Effector memory CD4-positive, alpha-beta T cell (primary cell): Measurements from ENCODE around the gene TCF7L1.

Experiments used
- DNase-seq, 3 donors: peaks; one replicate each; pipeline ENCODE4 v3.0.0-alpha.2; 2020
- H3K27ac ChIP-seq: 2 replicates; pipeline ENCODE4 v1.7.0; 2013; ENCODE audit warnings: mild to moderate bottlenecking, low read length, moderate library complexity; ENCODE audit not compliant: insufficient read depth, poor library complexity, severe bottlenecking
- H3K27me3 ChIP-seq: replicated peaks from 2 replicates; pipeline ENCODE4 v1.7.0; 2013; ENCODE audit warnings: mild to moderate bottlenecking, low read length; ENCODE audit not compliant: insufficient read depth, control insufficient read depth, poor library complexity, severe bottlenecking
- H3K36me3 ChIP-seq: 2 replicates; pipeline ENCODE4 v1.7.0; 2013; ENCODE audit warnings: mild to moderate bottlenecking, low read length, moderate library complexity; ENCODE audit not compliant: control insufficient read depth, insufficient read depth
- H3K4me1 ChIP-seq: 2 replicates; pipeline ENCODE4 v1.7.0; 2013; ENCODE audit warnings: low read length, mild to moderate bottlenecking; ENCODE audit not compliant: control insufficient read depth, insufficient read depth, poor library complexity, severe bottlenecking
- H3K4me3 ChIP-seq: 2 replicates; pipeline ENCODE4 v1.7.0; 2013; ENCODE audit warnings: low read length, low read depth, mild to moderate bottlenecking; ENCODE audit not compliant: insufficient read depth, poor library complexity, severe bottlenecking
- H3K9me3 ChIP-seq: 2 replicates; pipeline ENCODE4 v1.7.0; 2013; ENCODE audit warnings: mild to moderate bottlenecking, low read length, moderate library complexity; ENCODE audit not compliant: control insufficient read depth

Gene TCF7L1

DNA sequence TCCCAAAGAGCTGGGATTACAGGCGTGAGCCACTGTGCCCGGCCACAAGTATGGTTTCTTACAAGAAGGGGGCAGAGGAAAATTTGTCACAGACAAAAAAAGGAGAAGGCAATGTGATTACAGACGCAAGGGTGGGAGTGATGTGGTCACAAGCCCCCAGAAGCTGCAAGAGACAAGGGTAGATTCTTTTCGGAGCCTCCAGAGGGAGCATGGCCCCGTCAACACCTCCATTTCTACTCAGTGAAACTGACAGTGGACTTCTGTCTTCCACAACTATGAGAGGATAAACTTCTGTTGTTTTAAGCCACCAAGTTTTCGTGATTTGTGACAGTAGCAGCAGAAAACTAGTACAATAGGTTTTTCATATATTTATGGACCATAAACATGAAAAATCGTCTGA lies 2.1 kb upstream of the TCF7L1 start:
- H3K4me1 ChIP-seq: peaks cover 18% of the 10 kb centered on the region
- DNase-seq: no peak
- H3K36me3 ChIP-seq: no peaks in the 10 kb centered on the region
- peaks cover 29% of the 10 kb centered on the region for H3K27me3 ChIP-seq
- H3K27ac ChIP-seq: no peak overlapping the region
- no peak overlapping the region for H3K4me3 ChIP-seq
- no peaks in the 10 kb centered on the region for H3K9me3 ChIP-seq

DNA sequence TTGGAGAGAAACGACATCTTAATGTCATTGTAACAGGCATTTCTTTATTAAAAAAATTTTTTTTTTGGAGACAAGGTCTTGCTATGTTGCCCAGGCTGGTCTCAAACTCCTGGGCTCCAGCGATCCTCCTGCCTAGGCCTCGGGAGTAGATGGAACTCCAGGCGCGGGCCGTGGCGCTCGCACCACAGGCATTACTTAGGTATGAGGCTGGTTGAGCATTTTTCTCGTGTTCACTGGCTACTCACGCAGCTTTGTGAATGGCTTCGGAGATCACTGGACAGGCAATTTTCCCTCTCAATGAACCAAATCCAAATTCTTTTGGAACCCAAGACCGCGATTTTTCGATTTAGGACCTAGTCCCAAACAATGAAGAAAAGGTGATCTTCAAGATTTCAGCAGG lies 795 bp upstream of the TCF7L1 start:
- Histone ChIP-seq H3K4me3 (peak overlapping the region; percentile 65), H3K9me3 (no peaks in the 10 kb centered on the region), H3K27ac (no peak overlapping the region), H3K4me1 (peaks cover 18% of the 10 kb centered on the region), H3K27me3 (peaks cover 33% of the 10 kb centered on the region), H3K36me3 (no peaks in the 10 kb centered on the region)
- no peak for DNase-seq

DNA sequence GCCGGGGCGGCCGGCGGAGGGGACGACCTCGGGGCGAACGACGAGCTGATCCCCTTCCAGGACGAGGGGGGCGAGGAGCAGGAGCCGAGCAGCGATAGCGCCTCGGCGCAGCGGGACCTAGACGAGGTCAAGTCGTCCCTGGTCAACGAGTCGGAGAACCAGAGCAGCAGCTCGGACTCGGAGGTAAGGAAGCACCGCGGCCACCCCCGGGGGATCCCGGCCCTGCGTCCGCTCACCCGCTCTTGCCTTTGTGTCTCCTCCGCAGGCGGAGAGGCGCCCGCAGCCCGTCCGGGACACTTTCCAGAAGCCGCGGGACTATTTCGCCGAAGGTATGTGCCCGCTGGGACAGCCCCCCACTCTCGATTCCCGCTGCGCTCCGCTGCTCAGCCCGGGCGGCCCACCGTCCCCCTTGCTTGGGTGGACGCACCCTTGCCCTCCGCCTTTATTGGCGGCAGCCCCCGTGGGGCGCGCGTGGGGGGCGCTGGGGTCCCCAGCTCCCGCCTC lies 611 bp downstream of the TCF7L1 start:
- DNase-seq: no peak
- Histone ChIP-seq H3K36me3 (no peaks in the 10 kb centered on the region), H3K27me3 (peaks cover 35% of the 10 kb centered on the region), H3K4me3 (peak overlapping the region; percentile 39), H3K4me1 (peaks cover 18% of the 10 kb centered on the region), H3K27ac (no peak overlapping the region), H3K9me3 (no peaks in the 10 kb centered on the region)

DNA sequence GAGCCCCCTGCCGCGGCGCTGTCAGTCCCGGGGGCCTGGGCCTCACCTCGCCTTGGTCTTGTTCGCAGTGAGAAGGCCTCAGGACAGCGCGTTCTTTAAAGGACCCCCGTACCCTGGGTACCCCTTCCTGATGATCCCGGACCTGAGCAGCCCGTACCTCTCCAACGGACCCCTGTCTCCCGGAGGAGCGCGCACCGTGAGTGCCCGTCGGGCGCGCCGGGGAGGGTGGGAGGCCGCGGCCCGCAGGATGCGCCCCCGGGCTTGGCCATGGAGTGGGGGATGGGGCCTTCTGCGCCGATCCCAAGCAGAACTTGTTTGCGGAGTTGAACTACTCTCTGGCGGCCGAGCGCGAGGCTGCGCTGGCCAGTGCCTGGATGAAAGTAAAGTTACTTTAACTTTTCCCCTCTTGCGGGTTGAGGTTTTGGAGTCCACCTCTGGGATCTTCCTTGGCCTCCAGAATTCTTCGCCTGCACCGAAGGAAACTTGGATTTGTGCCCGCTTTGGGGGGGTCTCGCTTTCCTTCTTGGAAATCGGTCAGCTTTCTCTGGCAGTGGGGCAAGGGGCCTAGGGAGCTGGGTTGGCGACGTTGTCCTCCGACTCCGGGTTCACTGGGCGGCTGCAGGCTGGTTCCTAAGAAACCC lies 1.2 kb downstream of the TCF7L1 start:
- peaks cover 18% of the 10 kb centered on the region for H3K4me1 ChIP-seq
- no peak for DNase-seq

DNA sequence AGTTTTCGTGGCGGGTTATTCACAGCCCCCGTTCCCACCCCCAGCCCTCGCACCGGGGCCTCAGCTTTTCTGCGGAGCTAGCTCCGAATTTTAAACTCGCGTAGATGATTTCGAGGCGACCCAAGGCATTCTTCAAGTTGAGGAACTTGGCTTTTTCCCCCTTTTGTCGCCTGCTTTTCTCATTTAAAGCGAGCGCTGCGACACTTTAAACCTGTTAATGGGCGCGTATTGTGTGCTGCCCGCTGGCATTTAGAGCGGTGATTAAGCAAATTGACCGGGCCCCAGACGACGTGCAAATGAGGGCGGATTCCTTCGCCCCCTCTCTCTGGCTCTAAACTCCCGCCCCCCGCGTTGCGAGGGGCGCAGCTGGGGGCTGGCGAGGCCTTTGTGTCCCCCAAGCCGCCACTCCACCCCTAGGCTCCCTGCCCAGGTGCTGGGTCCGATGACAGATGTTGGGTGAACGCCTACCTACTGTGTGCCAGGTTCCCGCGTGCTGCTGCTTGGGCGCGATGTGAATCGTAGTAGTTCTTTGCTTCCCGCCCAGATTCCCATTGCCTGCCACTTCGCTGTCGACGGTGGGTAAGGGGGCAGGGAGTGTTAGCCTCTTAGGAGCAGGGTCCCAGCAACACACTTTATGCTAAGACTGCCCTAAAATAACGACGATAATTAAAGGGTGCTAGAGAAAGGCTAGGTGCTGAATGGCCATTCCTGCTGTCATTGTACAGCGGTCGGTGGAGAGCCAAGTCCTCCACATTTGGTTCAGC lies 1.9 kb downstream of the TCF7L1 start:
- Histone ChIP-seq H3K9me3 (no peaks in the 10 kb centered on the region), H3K27ac (no peak overlapping the region), H3K27me3 (peaks cover 35% of the 10 kb centered on the region), H3K36me3 (no peaks in the 10 kb centered on the region), H3K4me3 (no peak overlapping the region), H3K4me1 (peaks cover 18% of the 10 kb centered on the region)
- no peak for DNase-seq

More for the DNA sequence above, 1.2 kb downstream of the TCF7L1 start:
- H3K9me3 ChIP-seq: no peaks in the 10 kb centered on the region
- H3K36me3 ChIP-seq: no peaks in the 10 kb centered on the region
- H3K27ac ChIP-seq: no peak overlapping the region
- peaks cover 35% of the 10 kb centered on the region for H3K27me3 ChIP-seq
- H3K4me3 ChIP-seq: peak overlapping the region; percentile 39

DNA sequence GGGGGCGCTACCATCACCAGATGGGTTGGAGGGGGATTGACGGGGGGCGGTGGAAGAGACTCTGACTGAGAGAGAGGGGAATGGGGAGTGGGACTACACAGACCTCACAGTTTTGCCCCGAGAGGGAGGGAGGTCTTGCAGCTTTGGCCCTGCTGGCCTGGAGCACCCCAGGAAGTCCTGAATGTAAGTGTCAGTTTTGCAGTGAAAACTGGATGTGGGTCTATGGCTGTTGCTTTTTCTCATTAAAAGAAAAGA lies 2.4 kb downstream of the TCF7L1 start:
- peaks cover 18% of the 10 kb centered on the region for H3K4me1 ChIP-seq
- no peak for DNase-seq
- H3K36me3 ChIP-seq: no peaks in the 10 kb centered on the region
- no peak overlapping the region for H3K4me3 ChIP-seq
- no peak overlapping the region for H3K27ac ChIP-seq
- peaks cover 35% of the 10 kb centered on the region for H3K27me3 ChIP-seq
- no peaks in the 10 kb centered on the region for H3K9me3 ChIP-seq

DNA sequence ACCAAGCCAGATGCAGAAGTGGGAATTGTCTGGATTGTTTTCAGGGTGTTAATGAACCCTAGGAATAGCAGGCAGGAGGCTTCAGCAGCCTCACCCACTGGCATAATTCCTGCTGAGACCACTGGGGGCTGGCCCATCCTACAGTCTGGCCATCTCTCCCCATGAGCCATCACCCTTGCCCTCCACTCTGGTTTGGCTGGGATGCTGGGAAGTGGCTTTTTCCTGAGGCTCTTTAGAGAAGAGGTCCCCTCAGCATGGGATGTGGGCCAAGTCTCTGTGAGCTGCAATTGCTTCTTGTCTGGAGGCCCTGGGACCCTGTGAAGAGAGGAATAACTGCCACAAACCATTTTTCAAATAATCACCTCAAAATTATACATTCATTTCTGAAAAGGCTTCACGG lies 4.0 kb downstream of the TCF7L1 start:
- no peak for DNase-seq
- Histone ChIP-seq H3K27ac (no peak overlapping the region), H3K4me1 (peaks cover 18% of the 10 kb centered on the region), H3K4me3 (no peak overlapping the region), H3K27me3 (peaks cover 33% of the 10 kb centered on the region), H3K36me3 (no peaks in the 10 kb centered on the region), H3K9me3 (no peaks in the 10 kb centered on the region)

DNA sequence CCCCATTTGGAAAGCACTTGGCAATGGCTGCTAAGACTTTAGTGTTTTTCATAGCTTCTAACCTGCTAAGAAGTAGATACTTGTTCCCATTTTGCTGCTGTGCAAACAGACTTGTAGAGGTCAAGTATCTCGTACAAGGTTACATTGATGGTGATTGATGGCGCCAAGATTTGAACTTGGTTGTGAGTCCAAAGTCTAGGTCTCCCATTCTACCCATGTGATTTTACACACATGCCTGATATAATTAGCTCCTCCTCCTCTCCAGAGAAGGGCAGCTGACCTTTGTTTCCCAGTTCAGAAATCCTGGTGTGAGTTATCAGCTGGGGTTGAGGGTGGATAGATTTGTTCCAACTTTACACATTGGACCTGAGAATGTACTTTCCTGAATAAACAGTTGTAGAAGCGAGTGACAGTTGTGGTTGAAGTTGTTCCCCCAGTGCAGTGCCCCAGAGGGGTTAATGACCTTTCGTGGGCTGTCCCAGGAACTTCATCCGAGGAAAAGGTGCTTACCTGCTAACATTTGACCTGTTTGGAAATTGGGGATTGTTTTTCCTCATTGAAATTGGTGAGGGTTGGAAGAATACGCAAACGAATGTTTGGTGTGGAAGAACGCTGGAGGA lies 10.4 kb downstream of the TCF7L1 start:
- no peak overlapping the region for H3K27ac ChIP-seq
- H3K36me3 ChIP-seq: no peaks in the 10 kb centered on the region
- H3K9me3 ChIP-seq: no peaks in the 10 kb centered on the region
- H3K4me3 ChIP-seq: no peak overlapping the region
- peaks cover 4% of the 10 kb centered on the region for H3K27me3 ChIP-seq
- DNase-seq: no peak
- H3K4me1 ChIP-seq: no peaks in the 10 kb centered on the region

DNA sequence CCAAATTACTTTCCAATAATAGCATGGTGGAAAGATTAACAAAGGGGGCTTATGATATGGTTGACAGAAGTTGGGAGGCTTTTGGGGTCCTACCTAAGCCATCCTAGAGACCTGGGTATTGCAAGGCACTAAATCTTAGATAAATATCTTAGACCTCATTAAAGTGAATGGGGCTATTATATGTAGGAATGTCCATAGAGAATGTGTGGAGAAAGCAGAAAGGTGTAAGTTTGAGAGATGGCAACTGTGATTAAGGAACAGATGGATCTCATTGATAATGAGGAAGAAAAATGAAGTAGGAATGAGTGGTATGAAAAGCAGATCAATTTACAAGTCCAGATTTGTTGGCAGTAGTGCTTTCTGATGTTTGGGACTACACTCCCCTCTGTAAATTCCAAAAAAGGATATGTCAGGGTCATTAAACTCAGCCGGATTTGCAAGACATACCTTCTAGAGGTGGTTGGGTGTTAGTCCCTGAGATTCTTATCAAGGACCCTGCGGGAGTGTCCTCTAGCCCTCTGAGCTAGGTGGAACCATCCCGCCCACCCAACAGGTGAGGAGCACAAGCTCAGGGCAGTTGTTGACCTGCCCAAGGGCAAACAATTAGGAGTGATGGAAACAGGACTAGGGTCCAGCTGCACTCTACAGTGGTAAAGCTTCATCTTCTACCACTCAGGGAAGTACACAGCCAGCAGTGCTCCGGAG lies 12.1 kb downstream of the TCF7L1 start:
- DNase-seq: no peak

DNA sequence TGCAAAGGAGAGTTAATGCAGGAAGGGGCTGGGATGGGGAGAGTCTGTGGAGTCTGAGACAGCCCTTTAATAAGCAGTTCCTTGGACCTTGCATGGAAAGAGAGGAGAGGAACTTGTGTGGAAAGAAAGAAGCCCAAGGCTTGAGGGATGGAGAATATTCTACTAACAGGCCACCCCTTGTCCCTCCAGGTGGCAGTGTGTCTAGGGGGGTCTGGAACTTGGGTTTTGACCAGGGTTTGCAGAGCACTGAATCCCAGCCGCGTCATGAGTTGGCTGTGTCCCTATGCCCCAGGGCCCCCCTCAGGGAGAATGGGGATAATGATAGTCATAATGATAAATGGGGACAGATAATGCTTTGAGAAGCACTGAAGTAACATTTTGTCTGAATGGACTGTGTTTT lies 15.0 kb downstream of the TCF7L1 start:
- no peaks in the 10 kb centered on the region for H3K27me3 ChIP-seq
- no peaks in the 10 kb centered on the region for H3K36me3 ChIP-seq
- no peak overlapping the region for H3K27ac ChIP-seq
- no peaks in the 10 kb centered on the region for H3K9me3 ChIP-seq
- no peak overlapping the region for H3K4me3 ChIP-seq
- DNase-seq: no peak
- H3K4me1 ChIP-seq: no peaks in the 10 kb centered on the region

More for the DNA sequence above, 12.1 kb downstream of the TCF7L1 start:
- no peaks in the 10 kb centered on the region for H3K36me3 ChIP-seq
- no peak overlapping the region for H3K4me3 ChIP-seq
- peaks cover 4% of the 10 kb centered on the region for H3K27me3 ChIP-seq
- H3K9me3 ChIP-seq: no peaks in the 10 kb centered on the region
- no peaks in the 10 kb centered on the region for H3K4me1 ChIP-seq
- H3K27ac ChIP-seq: no peak overlapping the region
